A549 (cell line): ENCODE results near the gene MRPL9.

Experiments used
- CEBPB ChIP-seq, 2 experiments: fragments of >200 bp in 1 of 2; sonication (Bioruptor Twin) in 1 of 2; formaldehyde crosslinking in 1 of 2; IDR thresholded peaks; 2 replicates each; pipeline ENCODE4 v1.6.1; 2012 to 2016
- CTCF ChIP-seq: fragments of >200 bp; sonication (Bioruptor Twin); formaldehyde crosslinking; IDR thresholded peaks from 3 replicates; pipeline ENCODE4 v1.5.1; 2016
- ELK1 ChIP-seq: fragments of 150-350 bp; IDR thresholded peaks from 2 replicates; pipeline ENCODE4 v1.6.1; 2014; ENCODE audit warnings: low read depth, mild to moderate bottlenecking, low read length
- MAZ ChIP-seq: fragments of 150-350 bp; IDR thresholded peaks from 2 replicates; pipeline ENCODE4 v1.6.1; 2014; ENCODE audit warnings: antibody characterized with exemption, low read depth, low read length, borderline replicate concordance
- PBX3 ChIP-seq: IDR thresholded peaks from 2 replicates; pipeline ENCODE4 v1.6.1; 2012
- POLR2A ChIP-seq: IDR thresholded peaks from 2 replicates; pipeline ENCODE4 v1.6.1; 2012; ENCODE audit warnings: mild to moderate bottlenecking, low read length
- REST ChIP-seq: fragments of 200-600 bp; sonication (generic); IDR thresholded peaks from 2 replicates; pipeline ENCODE4 v1.6.1; 2016; ENCODE audit warnings: antibody characterized with exemption, mild to moderate bottlenecking, moderate library complexity
- RFX5 ChIP-seq: fragments of 450-650 bp; IDR thresholded peaks from 2 replicates; pipeline ENCODE4 v1.7.1; 2014; ENCODE audit warnings: antibody characterized with exemption, mild to moderate bottlenecking, moderate library complexity
- SMC3 ChIP-seq: fragments of >200 bp; sonication (Bioruptor Twin); formaldehyde crosslinking; IDR thresholded peaks from 3 replicates; pipeline ENCODE4 v1.6.1; 2018; ENCODE audit warnings: inconsistent platforms
- SREBF2 ChIP-seq: fragments of 450-650 bp; IDR thresholded peaks from 2 replicates; pipeline ENCODE4 v1.6.1; 2014; ENCODE audit warnings: mild to moderate bottlenecking, moderate library complexity

GRCh38 chr1:151720125-151720524, 43.2 kb downstream of the MRPL9 start:
- TF ChIP-seq CTCF (no peak), ELK1 (no peak), PBX3 (no peak), CEBPB (IDR thresholded peaks at IDR 0.05) (no peak), SMC3 (no peak), REST (no peak), RFX5 (no peak), MAZ (no peak), POLR2A (no peak), SREBF2 (no peak)
